ENCODE measurements around the gene SPCS1.

Gene SPCS1

DNA sequence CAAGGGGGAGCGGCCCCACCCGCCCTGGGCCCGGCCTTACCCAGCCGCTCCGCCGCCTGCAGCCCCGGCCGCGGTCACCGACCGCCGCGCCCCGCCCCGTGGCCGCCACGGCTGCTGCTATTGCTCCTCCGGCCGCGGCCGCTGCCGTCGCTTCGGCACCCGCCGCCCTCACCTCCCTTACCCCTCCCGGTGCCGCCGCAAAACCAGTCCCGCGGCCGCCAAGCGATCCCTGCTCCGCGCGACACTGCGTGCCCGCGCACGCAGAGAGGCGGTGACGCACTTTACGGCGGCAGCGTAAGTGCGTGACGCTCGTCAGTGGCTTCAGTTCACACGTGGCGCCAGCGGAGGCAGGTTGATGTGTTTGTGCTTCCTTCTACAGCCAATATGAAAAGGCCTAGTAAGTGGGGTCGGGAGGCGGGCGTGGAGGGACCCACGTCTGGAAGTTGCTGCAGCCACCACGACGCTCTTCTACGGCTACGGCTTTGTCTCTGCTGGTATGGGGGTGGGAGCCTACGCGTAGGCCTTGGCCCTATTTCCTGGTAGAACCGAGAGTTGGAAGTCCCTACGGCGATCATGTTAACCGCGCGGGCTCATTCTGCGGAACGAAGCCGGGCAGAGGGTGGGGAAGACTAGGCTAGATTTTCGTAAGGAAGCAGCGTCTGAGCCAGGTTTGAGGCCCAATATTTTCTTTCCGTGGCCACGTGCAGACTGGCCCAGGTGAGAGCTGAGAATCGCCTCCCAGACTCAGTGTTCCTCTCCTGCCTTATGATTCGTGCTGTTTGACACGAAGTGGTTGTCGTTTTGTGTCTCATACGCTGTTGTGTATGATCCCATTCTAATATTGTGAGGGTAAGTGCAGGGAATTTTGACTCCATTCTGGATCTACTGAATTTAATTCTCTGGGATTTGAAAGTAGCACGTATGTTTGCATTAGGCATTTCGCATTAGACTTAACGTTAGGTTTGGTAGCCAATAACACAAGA is 19.9 kb upstream of the SPCS1 start, which contains the start of the genes GNL3 and PBRM1 (continued):
- no peak for TF ChIP-seq ZNF148 (tag by site-specific recombination; IDR thresholded peaks at IDR 0.05; ENCODE audit: borderline replicate concordance)
- peak; percentile 95 for TF ChIP-seq ZBTB26 (tag by site-specific recombination; optimal IDR thresholded peaks at IDR 0.05)
- TF ChIP-seq KLF16 (tag by site-specific recombination; IDR thresholded peaks at IDR 0.05), result peak; percentile 67
- no peak for TF ChIP-seq ZSCAN30 (tag by site-specific recombination; IDR thresholded peaks at IDR 0.05)
- TF ChIP-seq ZNF16 (tag by site-specific recombination; IDR thresholded peaks at IDR 0.05; ENCODE audit: low read depth), result no peak
- no peak for TF ChIP-seq ZNF791 (tag by site-specific recombination; IDR thresholded peaks at IDR 0.05)
- no peak for TF ChIP-seq ZNF624 (tag by site-specific recombination; IDR thresholded peaks at IDR 0.05)
- no peak for TF ChIP-seq GFI1B (tag by site-specific recombination; IDR thresholded peaks at IDR 0.05)
- TF ChIP-seq SP3 (tag by site-specific recombination; IDR thresholded peaks at IDR 0.05), result no peak; the same call in none of the 2 replicates
- no peak for TF ChIP-seq ZNF19 (tag by site-specific recombination; IDR thresholded peaks at IDR 0.05; ENCODE audit: low read depth)
- peak; percentile 69 for TF ChIP-seq KLF8 (tag by site-specific recombination; IDR thresholded peaks at IDR 0.05)
- TF ChIP-seq ZSCAN23 (tag by site-specific recombination; IDR thresholded peaks at IDR 0.05), result peak; percentile 39; the same call in 1 of the 2 replicates
- TF ChIP-seq ZNF621 (tag by site-specific recombination; IDR thresholded peaks at IDR 0.05), result no peak
- peak; percentile 46 for TF ChIP-seq ZFHX2 (tag by site-specific recombination; conservative IDR thresholded peaks at IDR 0.05)
- no peak for TF ChIP-seq ZNF529 (tag by site-specific recombination; IDR thresholded peaks at IDR 0.05; ENCODE audit: insufficient replicate concordance)
- no peak for TF ChIP-seq PRDM1 (tag by site-specific recombination; IDR thresholded peaks at IDR 0.05)
- TF ChIP-seq ZNF670 (tag by site-specific recombination; IDR thresholded peaks at IDR 0.05; ENCODE audit: low read depth), result no peak
- TF ChIP-seq, protein P1, sequence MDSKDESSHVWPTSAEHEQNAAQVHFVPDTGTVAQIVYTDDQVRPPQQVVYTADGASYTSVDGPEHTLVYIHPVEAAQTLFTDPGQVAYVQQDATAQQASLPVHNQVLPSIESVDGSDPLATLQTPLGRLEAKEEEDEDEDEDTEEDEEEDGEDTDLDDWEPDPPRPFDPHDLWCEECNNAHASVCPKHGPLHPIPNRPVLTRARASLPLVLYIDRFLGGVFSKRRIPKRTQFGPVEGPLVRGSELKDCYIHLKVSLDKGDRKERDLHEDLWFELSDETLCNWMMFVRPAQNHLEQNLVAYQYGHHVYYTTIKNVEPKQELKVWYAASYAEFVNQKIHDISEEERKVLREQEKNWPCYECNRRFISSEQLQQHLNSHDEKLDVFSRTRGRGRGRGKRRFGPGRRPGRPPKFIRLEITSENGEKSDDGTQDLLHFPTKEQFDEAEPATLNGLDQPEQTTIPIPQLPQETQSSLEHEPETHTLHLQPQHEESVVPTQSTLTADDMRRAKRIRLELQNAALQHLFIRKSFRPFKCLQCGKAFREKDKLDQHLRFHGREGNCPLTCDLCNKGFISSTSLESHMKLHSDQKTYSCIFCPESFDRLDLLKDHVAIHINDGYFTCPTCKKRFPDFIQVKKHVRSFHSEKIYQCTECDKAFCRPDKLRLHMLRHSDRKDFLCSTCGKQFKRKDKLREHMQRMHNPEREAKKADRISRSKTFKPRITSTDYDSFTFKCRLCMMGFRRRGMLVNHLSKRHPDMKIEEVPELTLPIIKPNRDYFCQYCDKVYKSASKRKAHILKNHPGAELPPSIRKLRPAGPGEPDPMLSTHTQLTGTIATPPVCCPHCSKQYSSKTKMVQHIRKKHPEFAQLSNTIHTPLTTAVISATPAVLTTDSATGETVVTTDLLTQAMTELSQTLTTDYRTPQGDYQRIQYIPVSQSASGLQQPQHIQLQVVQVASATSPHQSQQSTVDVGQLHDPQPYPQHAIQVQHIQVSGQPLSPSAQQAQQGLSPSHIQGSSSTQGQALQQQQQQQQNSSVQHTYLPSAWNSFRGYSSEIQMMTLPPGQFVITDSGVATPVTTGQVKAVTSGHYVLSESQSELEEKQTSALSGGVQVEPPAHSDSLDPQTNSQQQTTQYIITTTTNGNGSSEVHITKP (tag by site-specific recombination; IDR thresholded peaks at IDR 0.05), result no peak
- TF ChIP-seq ZIC2 (tag by site-specific recombination; IDR thresholded peaks at IDR 0.05), result no peak
- peak; percentile 87 for TF ChIP-seq ZBTB11 (tag by site-specific recombination; conservative IDR thresholded peaks at IDR 0.05; ENCODE audit: low read depth)
- TF ChIP-seq ZBTB1 (tag by site-specific recombination; IDR thresholded peaks at IDR 0.05), result no peak
- no peak for TF ChIP-seq ZNF560 (tag by site-specific recombination; IDR thresholded peaks at IDR 0.05; ENCODE audit: borderline replicate concordance)
- TF ChIP-seq REPIN1 (tag by site-specific recombination; IDR thresholded peaks at IDR 0.05; ENCODE audit: low read depth), result 0 out of 2 replicates have a peak, but pooled peaks have one; percentile 46
- TF ChIP-seq CTCF (tag by site-specific recombination; IDR thresholded peaks at IDR 0.05), result peak; percentile 32; the same call in 1 of the 2 replicates
- TF ChIP-seq ZNF140 (tag by site-specific recombination; IDR thresholded peaks at IDR 0.05), result no peak

Measured in HEK293 (cell line).